Measurements from ENCODE around the gene GNG2. TPM values are rescaled to one million over a fixed set of nuclear protein-coding genes. Genes with fewer than 3 reads are reported as not detected.
A peak's percentile ranks its signal among the peaks of the same experiment; 100 is the strongest.

GNG2 gene
- total and polyA plus RNA-seq, 2 donors from 2014 or later, result 4.0 to 35.6 TPM

DNA sequence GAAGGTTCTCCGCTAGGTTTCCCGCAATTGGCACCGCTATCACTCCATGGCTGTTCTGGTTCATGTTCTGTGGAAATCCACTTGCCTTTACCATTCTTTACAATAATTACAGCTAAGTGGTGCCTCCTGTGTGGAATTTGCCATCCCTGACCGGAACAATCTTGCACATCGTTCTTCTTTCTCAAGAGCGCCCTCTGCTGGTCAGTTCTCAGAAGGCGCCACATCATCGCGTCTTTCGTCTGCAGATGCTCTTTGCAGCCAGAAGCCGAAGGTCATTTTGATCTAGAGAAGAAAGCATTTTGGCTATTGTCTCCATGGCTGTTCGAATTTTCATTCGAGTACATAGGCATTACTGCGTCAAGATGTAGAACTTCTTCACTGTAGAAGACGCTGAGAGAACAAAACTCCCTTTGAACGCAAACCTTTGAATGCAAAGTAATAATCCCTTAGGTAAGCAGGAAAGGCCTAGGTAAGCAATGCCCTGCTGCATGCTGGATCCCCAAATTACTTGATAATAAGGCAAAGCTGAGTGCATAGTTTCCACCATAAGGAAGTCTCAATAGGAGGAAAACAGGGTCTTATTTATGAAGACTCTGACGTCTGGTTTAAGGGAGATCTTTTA, 118.8 kb downstream of the GNG2 start:
- H3K9ac ChIP-seq (ENCODE audit: low read length in 3 of 3), result no peak overlapping the region
- no peak overlapping the region for H3K4me3 ChIP-seq (ENCODE audit: low read length in 3 of 3)
- H3K27me3 ChIP-seq (ENCODE audit: control insufficient read depth, insufficient read depth, low read length), result no peaks in the 10 kb centered on the region
- H3K9me3 ChIP-seq (ENCODE audit: control insufficient read depth in 2 of 3, insufficient read depth in 1 of 3, low read length in 3 of 3), result no peaks in the 10 kb centered on the region
- TF ChIP-seq, protein P1, sequence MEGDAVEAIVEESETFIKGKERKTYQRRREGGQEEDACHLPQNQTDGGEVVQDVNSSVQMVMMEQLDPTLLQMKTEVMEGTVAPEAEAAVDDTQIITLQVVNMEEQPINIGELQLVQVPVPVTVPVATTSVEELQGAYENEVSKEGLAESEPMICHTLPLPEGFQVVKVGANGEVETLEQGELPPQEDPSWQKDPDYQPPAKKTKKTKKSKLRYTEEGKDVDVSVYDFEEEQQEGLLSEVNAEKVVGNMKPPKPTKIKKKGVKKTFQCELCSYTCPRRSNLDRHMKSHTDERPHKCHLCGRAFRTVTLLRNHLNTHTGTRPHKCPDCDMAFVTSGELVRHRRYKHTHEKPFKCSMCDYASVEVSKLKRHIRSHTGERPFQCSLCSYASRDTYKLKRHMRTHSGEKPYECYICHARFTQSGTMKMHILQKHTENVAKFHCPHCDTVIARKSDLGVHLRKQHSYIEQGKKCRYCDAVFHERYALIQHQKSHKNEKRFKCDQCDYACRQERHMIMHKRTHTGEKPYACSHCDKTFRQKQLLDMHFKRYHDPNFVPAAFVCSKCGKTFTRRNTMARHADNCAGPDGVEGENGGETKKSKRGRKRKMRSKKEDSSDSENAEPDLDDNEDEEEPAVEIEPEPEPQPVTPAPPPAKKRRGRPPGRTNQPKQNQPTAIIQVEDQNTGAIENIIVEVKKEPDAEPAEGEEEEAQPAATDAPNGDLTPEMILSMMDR (IDR thresholded peaks at IDR 0.05; ENCODE audit: borderline replicate concordance, extremely low read depth, insufficient read depth), result peak; percentile 90
- intact Hi-C loops (cut with DNase I), result no loop called here
- H3K4me1 ChIP-seq (ENCODE audit: control insufficient read depth in 2 of 3, insufficient read depth in 2 of 3, low read depth in 1 of 3, low read length in 3 of 3), result no peaks in the 10 kb centered on the region
- DNase-seq (peak; percentile 82 to 92 (median 86)), FAIRE-seq (peak; percentile 29)
- no peaks in the 10 kb centered on the region for H3K36me3 ChIP-seq (ENCODE audit: control insufficient read depth in 2 of 3, insufficient read depth in 3 of 3, low read length in 3 of 3)
- H3K27ac ChIP-seq (ENCODE audit: low read depth in 2 of 2, low read length in 2 of 2), result no peak overlapping the region

DNA sequence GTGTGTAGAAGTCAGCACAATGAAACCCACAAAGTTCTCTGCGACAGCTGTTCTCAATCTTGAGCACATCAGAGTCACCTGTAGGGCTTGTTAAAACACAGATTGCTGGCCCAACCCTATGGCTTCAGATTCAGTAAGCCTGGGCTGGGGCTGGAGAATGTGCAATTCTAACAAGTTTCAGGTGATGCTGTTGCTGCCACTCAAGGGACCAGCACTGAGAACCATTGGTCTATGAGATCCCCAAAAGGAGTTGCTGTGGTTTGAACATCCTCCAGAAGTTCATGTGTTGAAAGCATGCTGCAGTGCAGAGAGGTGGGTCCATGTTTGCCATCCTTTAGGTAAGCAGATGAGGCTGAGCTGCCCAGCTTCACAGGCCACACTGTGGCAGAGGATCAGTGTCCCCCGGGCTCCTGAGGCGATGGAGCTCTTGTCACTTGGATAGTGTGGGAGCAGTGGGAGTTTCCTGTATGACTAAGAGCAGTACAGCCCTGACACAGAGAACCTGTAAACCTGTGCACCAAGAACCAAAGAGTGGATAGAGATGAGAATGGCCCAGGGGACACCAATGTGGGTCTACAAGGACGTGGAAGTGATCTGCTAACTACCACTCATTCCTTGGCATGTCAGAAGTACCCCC, 120.9 kb downstream of the GNG2 start:
- DNase-seq, result no peak
- intact Hi-C loops (cut with DNase I), result no loop called here
- no peak overlapping the region for H3K4me3 ChIP-seq (ENCODE audit: low read length in 3 of 3)
- H3K4me1 ChIP-seq (ENCODE audit: control insufficient read depth in 2 of 3, insufficient read depth in 2 of 3, low read depth in 1 of 3, low read length in 3 of 3), result no peaks in the 10 kb centered on the region
- no peaks in the 10 kb centered on the region for H3K9me3 ChIP-seq (ENCODE audit: control insufficient read depth in 2 of 3, insufficient read depth in 1 of 3, low read length in 3 of 3)
- H3K27ac ChIP-seq (ENCODE audit: low read depth in 2 of 2, low read length in 2 of 2), result no peak overlapping the region
- H3K27me3 ChIP-seq (ENCODE audit: control insufficient read depth, insufficient read depth, low read length), result no peaks in the 10 kb centered on the region
- H3K36me3 ChIP-seq (ENCODE audit: control insufficient read depth in 2 of 3, insufficient read depth in 3 of 3, low read length in 3 of 3), result no peaks in the 10 kb centered on the region
- H3K9ac ChIP-seq (ENCODE audit: low read length in 3 of 3), result no peak overlapping the region
- no peak for FAIRE-seq
- TF ChIP-seq, protein P1 (IDR thresholded peaks at IDR 0.05; ENCODE audit: borderline replicate concordance, extremely low read depth, insufficient read depth), result no peak

DNA sequence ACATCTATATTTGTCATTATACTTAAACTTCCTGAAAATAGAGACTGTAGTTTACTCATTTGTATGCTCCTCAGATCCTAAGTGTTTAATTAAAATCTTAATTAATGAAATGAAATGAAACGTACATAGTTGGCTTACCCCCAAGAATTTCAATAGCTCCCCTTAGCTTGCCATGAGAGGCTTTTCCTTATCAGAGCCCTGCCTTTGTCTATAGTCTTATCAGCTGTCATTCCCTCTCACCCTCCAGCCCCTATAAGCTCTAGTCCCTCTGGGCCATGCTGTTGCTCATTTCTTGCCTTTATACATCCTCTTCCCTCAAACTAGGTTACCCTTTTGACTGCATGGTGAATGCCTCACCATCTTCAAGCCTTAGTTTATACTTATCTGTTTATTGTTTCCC, 127.8 kb downstream of the GNG2 start:
- DNase-seq (no peak), FAIRE-seq (no peak)
- Histone ChIP-seq H3K27me3 (ENCODE audit: control insufficient read depth, insufficient read depth, low read length) (no peaks in the 10 kb centered on the region), H3K4me1 (ENCODE audit: control insufficient read depth in 2 of 3, insufficient read depth in 2 of 3, low read depth in 1 of 3, low read length in 3 of 3) (peaks cover 0 to 6% (median 3%) of the 10 kb centered on the region in 3 donors), H3K27ac (ENCODE audit: low read depth in 2 of 2, low read length in 2 of 2) (no peak overlapping the region), H3K9ac (ENCODE audit: low read length in 3 of 3) (no peak overlapping the region), H3K9me3 (ENCODE audit: control insufficient read depth in 2 of 3, insufficient read depth in 1 of 3, low read length in 3 of 3) (no peaks in the 10 kb centered on the region), H3K4me3 (ENCODE audit: low read length in 3 of 3) (no peak overlapping the region), H3K36me3 (ENCODE audit: control insufficient read depth in 2 of 3, insufficient read depth in 3 of 3, low read length in 3 of 3) (peaks cover 0 to under 1% (median 0%) of the 10 kb centered on the region in 3 donors)
- intact Hi-C loops (cut with DNase I), result no loop called here
- TF ChIP-seq, protein P1 (IDR thresholded peaks at IDR 0.05; ENCODE audit: borderline replicate concordance, extremely low read depth, insufficient read depth), result no peak
